Measurements from ENCODE around the gene FOLR3.
"Not testable (repeated sequence)": the region's sequence is repeated elsewhere in the genome, so short reads cannot be mapped to it uniquely, and the experiment has no call there.

The FOLR3 gene

GRCh38 chr11:72154816-72155215 is 19.3 kb downstream of the FOLR3 start:
- DNase-seq (ENCODE audit: low spot score), result no peak
- TF ChIP-seq CTCF (IDR thresholded peaks at IDR 0.05; ENCODE audit: extremely low read depth, missing control alignments), result no peak

GRCh38 chr11:72155751-72156150 is 20.2 kb downstream of the FOLR3 start:
- no peak for TF ChIP-seq CTCF (IDR thresholded peaks at IDR 0.05; ENCODE audit: extremely low read depth, missing control alignments)
- no peak for DNase-seq (ENCODE audit: low spot score)

GRCh38 chr11:72157131-72157530 is 21.6 kb downstream of the FOLR3 start:
- no peak for TF ChIP-seq CTCF (IDR thresholded peaks at IDR 0.05; ENCODE audit: extremely low read depth, missing control alignments)
- no peak for DNase-seq (ENCODE audit: low spot score)

GRCh38 chr11:72160319-72160718 is 24.8 kb downstream of the FOLR3 start:
- TF ChIP-seq CTCF (IDR thresholded peaks at IDR 0.05; ENCODE audit: extremely low read depth, missing control alignments), result no peak
- no peak for DNase-seq (ENCODE audit: low spot score)

- no peak for DNase-seq (ENCODE audit: low spot score)
- no peak for TF ChIP-seq CTCF (IDR thresholded peaks at IDR 0.05; ENCODE audit: extremely low read depth, missing control alignments)
Measured at GRCh38 chr11:72162891-72163492, 27.5 kb downstream of the FOLR3 start.

GRCh38 chr11:72164187-72164586 is 28.7 kb downstream of the FOLR3 start:
- DNase-seq (ENCODE audit: low spot score), result not testable (repeated sequence)

- DNase-seq (ENCODE audit: low spot score), result not testable (repeated sequence)
Measured at GRCh38 chr11:72169046-72169555, 33.6 kb downstream of the FOLR3 start.

GRCh38 chr11:72169754-72170153 is 34.2 kb downstream of the FOLR3 start:
- not testable (repeated sequence) for DNase-seq (ENCODE audit: low spot score)

GRCh38 chr11:72172043-72172442 is 36.5 kb downstream of the FOLR3 start:
- DNase-seq (ENCODE audit: low spot score), result not testable (repeated sequence)

- TF ChIP-seq CTCF (IDR thresholded peaks at IDR 0.05; ENCODE audit: extremely low read depth, missing control alignments), result no peak
- no peak for DNase-seq (ENCODE audit: low spot score)
Measured at GRCh38 chr11:72173291-72173690, 37.8 kb downstream of the FOLR3 start.
